Embryonic facial prominence (tissue), 1 donor: Measurements from ENCODE around the gene PI4K2B.
"Not testable (repeated sequence)": the region's sequence is repeated elsewhere in the genome, so short reads cannot be mapped to it uniquely, and the experiment has no call there.

Experiments used
- DNase-seq: peaks from one replicate; pipeline ENCODE4 v3.0.0-alpha.2; 2016; ENCODE audit errors: extremely low spot score

Gene PI4K2B

DNA sequence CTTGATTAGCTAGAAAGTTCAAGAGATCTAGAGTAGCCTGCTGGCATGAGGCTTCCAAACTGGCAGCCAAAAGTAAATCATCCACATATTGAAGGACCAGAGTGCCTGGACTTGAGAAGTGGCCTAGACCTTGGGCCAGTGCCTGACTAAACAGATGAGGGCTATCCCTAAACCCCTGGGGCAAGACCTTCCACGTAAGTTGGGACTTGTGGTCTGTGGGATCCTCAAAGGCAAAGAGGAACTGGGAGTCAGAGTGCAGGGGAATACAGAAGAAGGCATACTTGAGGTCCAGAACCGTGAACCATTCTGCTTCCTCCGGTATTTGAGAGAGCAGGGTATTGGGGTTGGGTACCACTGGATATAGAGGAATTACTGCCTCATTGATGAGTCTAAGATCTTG lies 8.4 kb downstream of the PI4K2B start:
- not testable (repeated sequence) for DNase-seq

GRCh38 chr4:25245181-25245580 lies 11.3 kb downstream of the PI4K2B start:
- DNase-seq, result no peak

GRCh38 chr4:25246680-25247611 lies 13.1 kb downstream of the PI4K2B start:
- DNase-seq, result no peak

- not testable (repeated sequence) for DNase-seq
These were observed 15.0 kb downstream of the PI4K2B start for GRCh38 chr4:25248875-25249274.

- DNase-seq, result not testable (repeated sequence)
These were observed 15.7 kb downstream of the PI4K2B start for GRCh38 chr4:25249494-25249893.

DNA sequence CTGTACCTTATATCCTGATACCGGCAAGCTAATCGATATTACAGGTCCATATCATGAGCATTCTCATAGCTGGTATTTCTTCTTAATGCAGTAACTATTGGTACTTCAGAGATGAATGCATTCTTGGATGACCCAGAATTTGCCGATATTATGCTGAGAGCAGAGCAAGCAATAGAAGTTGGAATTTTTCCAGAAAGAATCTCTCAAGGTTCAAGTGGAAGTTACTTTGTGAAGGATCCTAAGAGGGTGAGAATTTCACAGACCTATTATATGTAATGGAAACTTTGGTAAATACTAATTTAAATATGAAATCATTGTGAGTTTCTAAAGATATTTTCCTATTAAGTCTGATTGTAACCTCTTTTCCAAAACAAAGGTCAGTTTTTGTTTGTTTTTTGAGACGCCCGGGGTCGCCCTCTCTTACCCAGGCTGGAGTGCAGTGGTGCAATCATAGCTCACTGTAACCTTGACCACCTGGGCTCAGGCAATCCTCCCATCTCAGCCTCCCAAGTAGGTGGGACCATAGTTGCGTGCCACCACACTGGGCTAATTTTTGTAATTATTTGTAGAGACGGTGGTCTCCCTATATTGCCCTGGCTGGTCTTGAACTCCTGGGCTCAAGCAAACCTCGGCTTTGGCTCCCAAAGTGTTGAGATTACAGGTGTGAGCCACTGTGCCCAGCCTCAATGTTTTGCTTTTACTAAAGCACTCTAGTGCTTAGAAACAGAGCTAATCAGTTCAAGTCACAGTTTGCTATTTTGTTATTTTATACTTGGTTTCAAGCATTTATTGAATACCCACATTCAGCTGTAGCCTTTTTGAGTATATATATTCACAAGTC lies 18.6 kb downstream of the PI4K2B start:
- no peak for DNase-seq

DNA sequence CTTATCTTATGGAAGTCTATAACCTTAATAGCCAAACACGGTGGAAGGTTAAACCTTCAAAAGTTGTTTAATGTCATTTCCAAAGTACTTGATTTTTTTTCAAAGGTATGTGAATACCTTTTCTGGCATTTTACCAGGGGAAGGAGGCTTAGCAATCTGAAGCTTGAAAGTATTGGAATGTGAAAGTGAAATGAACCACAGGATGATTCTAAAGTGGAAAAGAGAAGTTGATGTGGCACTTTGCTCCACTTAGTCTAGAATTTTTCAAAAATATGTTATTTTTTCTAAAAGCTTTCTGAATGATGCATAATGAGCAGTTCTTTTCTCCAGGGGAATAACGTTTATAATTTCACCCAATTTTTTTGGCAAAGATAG lies 19.2 kb downstream of the PI4K2B start:
- no peak for DNase-seq

GRCh38 chr4:25253786-25254185 lies 20.0 kb downstream of the PI4K2B start:
- DNase-seq, result not testable (repeated sequence)

DNA sequence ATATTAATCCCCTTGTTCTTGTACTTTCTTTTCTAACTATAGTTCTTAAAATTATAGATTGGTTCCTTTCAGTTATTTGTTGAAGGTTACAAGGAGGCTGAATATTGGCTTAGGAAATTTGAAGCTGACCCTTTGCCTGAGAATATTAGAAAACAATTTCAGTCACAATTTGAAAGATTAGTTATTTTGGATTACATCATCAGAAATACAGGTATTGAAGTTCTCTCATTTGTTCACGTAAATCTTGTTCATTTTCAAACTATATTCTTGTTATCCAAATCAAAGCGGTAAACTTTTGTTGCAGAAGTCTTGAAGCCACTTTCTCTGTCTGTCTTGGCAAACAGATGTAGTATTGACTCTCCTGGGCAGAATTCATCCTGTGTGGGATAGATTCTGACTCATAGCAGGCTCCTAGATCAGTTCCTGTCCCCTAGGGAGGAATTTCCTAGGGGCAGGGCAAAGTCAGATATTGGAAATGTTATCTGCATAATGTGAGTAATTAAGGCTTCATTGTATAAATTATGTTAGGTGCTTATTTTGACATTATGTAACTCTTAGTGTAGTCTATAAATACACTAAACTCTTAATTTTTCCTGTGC lies 25.2 kb downstream of the PI4K2B start:
- DNase-seq, result no peak

DNA sequence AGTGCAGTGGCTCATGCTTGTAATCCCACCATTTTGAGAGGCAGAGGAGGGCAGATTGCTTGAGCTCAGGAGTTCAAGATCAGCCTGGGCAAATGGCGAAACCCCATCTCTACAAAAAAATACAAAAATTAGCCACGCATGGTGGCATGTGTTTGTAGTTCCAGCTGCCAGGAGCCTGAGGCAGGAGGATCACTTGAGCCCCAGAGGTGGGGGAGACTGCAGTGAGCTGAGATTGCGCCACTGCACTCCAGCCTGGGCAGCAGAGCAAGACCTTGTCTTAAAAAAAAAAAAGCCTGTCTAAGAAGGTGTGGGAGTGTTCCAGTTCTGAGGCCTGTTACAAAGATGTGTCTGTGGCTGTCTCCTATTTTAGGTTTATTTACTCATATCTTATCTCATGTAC lies 38.0 kb downstream of the PI4K2B start:
- DNase-seq, result no peak

GRCh38 chr4:25280210-25280609 lies 46.4 kb downstream of the PI4K2B start:
- DNase-seq, result no peak

GRCh38 chr4:25283948-25284347 lies 50.1 kb downstream of the PI4K2B start:
- DNase-seq, result no peak

DNA sequence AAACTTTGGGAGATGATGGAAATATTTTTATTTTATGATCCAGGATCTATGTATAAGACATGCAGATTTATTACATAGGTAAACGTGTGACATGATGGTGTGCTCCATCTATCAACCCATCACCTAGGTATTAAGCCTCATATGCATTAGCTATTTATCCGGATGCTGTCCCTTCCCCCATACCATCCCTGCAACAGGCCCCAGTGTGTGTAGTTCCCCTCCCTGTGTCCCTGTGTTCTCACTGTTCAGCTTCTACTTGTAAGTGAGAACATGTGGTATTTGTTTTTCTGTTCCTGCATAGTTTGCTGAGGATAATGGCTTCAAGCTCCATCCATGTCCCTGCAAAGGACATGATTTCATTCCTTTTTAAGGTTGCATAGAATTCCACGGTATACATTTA lies 50.6 kb downstream of the PI4K2B start:
- no peak for DNase-seq

GRCh38 chr4:25290490-25291067 lies 56.7 kb downstream of the PI4K2B start:
- no peak for DNase-seq

DNA sequence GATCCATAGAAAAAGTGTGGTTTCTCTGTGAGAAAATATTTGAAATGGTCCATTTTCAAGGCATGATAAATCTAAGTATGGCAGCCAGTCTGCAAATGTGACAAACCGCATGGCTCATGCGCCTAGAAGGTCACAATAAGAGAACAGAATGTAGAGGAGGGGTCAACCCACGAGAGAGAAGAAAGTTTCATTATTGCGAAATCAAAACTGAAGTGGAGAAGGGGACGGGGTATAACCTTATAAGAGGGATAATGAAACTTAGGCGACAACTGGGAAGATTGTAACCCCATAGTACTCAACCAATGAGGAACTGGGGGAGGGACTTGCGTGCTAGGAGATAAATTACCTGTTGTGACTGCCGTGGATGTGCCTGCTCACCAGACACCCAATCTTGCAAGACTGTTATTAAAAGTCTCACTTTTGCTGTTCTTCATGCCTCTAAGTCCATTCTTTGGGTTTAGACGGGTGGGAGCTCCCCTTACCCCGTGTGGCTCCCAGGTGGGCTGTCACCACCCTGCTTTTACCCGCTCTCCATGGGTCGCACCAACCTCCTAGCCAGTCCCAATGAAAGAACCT lies 57.4 kb downstream of the PI4K2B start:
- DNase-seq, result no peak

DNA sequence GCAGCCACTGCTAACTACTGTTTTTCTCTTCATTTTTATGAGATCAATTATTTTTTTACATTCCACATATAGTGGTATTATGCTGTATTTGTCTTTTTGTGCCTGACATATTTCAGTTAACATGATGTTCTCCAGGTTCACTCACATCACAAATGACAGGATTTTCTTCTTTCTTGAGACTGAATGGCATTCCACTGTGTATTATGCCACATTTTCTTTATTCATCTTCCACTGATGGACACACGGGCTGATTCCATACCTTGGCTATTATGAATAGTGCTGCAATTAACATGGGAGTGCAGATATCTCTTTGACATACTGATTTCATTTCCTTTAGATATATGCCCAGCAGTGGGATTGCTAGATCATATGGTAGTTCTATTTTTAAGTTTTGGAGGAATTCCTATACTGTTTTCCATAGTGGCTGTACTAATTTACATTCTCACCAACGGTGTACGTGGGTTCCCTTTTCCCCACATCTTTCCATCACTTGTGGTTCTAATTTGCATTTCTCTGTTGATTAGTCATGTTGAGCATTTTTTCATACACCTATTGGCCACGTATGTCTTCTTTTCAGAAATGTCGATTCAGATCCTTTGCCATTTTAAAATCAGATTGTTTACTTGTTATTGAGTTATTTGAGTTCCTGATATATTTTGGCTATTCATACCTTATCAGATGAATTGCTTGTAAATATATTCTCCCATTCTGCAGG lies 63.9 kb downstream of the PI4K2B start:
- DNase-seq, result no peak

DNA sequence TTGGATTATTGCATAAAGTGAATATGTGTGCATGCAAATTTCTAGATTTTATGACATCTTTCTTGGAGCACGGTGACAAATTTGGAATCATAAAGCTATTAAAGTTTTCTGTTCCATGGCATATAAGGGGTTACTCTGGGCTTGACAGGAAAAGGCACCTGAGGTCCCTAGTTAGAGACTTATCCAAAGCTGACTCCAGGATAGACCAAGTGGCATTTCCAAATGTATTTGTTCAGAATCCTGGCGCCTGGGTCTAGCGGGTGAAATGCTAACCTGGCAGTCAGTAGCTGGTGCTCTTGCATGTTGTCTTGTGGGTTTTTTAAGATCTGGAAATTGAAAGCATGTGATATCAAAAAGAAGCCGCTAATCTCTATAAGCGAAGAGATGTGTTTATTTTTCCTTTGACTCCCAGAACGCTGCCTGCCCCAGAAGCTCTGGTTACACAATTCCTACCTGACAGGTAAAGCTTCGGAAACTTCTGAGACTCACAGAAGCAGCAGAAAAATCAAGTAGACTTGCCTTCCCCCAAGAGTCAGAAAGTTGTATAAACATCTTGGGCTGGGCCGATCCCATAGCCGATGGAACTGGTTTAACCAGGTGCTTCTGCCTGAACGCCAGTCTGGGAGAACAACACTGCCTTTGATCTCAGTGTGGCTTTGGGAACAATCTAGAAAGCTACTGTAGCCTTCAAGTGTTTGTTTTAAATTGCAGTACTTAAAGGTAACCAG lies 65.8 kb downstream of the PI4K2B start:
- peak; percentile 59 for DNase-seq

- DNase-seq, result no peak
These were observed 67.6 kb downstream of the PI4K2B start for GRCh38 chr4:25301471-25301870.

GRCh38 chr4:25302626-25303025 lies 68.8 kb downstream of the PI4K2B start:
- DNase-seq, result no peak

GRCh38 chr4:25303578-25303977 lies 69.7 kb downstream of the PI4K2B start:
- DNase-seq, result no peak
